ENCODE data around the gene REXO5.

- no peak for TF ChIP-seq CTCF (IDR thresholded peaks at IDR 0.05)
- no peak for TF ChIP-seq POLR2A (IDR thresholded peaks at IDR 0.05)
These were observed 48.6 kb downstream of the REXO5 start for GRCh38 chr16:20854963-20855362.

Data from lower leg skin (tissue), 3 donors.